NCI-H1417 (cell line): ENCODE measurements around the gene CAMK2D.

Experiments
- DNase-seq, 3 experiments: peaks; one replicate each; lab custom pipeline; 2025; lab: John Stamatoyannopoulos, UW

Gene CAMK2D

DNA sequence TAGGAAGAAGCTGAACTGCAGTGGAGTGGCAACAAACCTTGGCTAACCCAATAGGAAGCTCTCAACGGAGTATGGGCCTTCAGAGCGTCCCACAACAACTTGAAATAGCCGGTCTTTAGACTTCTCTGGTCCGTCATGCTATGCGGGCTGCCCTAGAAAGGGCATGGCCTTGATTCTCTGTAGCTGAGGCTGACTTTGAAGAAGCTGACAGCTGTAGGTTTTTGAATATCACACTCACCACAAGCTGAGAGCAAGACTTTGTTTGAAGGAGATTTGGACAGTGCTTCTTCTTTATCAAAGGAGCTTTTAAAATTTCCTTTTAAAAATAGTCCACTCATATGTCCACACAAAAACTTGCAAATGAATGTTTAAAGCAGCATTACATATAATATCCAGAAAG is 322.9 kb downstream of the CAMK2D start:
- DNase-seq: no peak

DNA sequence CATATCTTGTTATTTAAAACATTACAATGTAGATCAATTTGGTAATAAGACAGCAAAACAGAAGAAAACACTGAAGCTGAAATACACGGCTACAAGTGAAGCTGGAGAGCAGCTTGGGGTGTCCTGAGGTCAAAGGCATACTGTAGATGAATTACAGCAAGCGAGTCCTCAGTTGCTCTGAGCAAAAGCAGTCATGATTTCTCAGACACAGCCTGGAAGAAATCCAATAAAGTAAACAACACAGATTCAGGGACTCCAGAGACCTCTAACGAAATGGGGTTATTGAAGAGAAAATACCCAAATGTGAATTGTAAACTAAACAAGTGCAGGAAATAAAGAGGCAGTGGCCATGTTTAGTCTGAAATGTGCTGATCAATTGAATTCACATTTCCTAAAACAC is 324.4 kb downstream of the CAMK2D start:
- no peak for DNase-seq

DNA sequence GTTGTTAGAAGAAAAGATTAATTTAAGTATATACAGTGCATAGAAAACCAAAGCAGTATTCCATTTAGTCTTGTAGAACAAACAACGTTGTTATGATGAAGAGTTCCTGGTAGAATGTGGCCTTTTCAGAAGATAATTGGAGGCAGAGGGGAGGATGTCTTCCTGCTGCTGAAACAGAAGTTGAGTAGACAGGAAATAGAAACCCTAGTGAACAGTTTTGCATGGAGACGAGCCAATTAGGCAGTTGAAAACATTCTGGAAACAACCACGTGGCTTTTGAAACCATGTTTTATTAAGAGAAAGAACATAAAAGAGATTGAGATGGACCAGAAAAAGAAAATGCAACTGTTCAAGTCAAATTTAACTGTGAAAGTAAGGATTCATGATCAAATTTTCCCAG is 325.2 kb downstream of the CAMK2D start:
- DNase-seq: peak in 1 of 3 experiments; percentile 16

DNA sequence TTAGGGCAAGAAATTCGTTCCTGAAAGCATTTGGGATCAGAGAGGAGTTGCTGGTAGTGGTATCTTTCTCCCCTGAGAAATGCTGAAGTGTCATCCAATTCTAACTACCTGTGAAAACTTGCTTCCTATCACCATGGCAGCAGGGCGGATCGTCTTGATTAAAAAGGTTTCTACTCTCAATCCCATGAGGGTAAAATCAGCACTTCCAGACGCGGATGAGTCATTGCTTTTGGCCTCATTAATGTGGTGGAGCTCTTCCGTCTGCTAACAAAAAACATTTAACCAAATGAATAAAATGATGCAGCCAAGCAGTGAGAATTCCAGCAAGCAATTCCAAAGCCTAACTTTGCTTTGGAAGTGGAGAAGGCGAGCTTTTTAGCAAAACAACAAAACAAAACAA is 325.6 kb downstream of the CAMK2D start:
- peak in 2 of 3 experiments; percentile 16 to 73 for DNase-seq

DNA sequence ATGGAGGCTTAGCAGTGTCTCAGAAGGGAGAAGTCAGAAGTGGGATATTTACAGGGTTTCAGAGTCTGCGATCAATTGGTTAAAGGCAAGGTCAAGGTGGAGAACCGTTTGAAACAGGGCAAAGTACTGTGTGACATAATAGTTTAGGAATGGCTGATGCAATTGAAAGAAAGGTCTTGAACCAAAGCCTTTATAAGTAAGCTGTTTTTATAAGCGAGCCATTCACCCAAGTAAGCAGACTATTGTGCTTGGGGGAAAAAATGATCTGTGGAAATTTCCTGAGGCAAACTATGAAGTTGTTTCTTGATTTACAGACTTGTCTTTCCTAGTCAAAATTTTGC is 327.3 kb downstream of the CAMK2D start:
- no peak for DNase-seq

DNA sequence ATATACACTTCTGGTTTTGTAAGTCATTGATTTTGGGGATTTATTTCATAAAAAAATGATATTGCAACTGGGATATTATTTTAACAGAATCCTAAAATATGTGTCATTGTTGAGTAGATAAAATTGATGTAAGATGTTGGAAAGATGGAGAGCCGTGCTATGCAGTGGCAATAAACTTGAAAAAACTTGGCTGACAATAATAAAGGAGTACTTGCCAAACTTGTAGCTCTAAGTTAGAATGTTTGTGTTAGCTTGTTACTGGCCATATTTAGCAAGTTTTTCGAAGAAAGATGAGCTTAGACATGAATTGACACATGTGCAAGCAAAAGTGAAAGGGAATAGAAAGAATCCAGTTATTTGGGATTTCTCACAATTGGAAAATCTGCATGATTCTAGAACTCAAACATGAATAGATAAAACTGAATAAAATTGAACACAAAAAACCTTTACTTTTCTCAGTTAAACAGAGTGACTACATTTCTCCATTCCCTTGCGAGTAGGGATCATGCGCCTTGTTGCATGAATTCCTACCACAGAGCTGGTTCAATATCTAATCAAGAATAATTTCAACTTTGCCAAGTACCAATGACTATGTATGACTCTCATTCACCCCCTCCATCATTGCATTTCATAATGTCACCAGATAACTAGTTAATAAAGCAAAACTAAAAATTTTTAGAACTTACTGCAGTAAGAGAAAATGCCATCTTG is 327.8 kb downstream of the CAMK2D start:
- no peak for DNase-seq

DNA sequence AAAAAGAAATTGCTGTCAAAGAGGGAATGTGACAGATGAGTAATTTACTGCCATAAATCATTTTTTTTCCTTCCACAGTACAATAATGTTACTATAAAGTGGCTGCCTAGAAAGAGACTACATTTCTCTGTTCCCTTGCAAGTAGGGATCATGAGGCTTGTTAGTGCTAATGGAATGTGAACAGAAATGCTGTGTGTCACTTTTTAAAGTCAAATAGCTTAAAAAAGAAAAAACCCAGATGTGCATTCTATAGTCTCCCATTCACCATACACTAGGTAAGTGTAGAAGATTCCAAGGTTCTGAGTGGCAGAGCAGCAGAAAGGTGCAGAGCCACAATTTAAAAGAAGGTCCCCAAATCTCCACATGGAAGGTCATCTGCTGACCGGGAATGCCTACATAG is 328.4 kb downstream of the CAMK2D start:
- DNase-seq: no peak

DNA sequence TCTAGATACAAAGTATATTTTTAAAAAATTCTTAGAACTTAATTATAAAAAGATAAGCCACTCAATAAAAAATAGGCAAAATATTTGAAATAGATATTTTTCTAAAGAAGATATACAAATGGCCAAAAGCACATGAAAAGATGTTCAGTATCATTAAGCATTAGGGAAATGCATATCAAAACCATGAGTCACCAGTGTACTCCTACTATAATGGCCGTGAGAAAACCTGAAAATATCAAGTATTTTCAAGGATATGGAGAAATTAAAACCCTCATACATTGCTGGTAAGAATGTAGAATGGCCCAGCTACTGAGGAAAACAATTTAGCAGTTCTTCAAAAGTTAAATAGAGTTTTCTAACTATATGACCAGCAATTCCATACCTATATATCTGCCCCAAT is 337.9 kb downstream of the CAMK2D start:
- no peak for DNase-seq

DNA sequence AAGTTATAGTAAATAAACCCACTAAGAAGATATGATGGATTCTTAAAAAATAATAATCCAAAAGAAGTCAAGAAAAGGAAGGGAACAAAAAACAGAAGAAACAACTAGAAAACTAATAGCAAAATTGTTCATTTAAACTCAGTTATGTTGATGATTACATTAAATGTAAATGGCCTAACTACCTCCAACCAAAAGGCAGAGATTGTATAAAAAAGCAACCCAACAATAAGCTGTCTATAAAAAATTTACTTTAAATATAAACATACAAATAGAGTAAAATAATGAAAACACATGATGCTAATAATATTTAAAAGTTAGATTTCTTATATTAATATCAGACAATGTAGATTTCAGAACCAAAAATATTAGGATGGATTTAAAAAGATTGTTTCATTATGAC is 340.6 kb downstream of the CAMK2D start:
- no peak for DNase-seq

DNA sequence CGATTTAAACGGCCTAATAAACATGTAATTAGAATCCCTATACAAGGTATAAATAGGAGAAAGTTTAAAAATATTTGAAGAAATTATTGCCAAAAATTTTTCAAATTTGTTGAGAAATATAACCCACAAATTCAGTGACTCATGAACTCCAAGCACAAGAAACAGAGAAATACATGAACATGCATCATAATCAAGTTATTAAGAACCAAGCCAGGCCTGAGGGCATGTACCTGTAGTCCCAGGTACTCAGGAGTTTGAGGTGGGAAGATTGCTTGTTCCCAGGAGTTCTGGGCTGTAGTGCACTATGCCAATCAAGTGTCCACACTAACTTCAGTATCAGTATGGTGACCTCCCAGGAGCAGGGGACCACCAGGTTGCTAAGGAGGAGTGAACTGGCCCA is 341.9 kb downstream of the CAMK2D start:
- DNase-seq: no peak

DNA sequence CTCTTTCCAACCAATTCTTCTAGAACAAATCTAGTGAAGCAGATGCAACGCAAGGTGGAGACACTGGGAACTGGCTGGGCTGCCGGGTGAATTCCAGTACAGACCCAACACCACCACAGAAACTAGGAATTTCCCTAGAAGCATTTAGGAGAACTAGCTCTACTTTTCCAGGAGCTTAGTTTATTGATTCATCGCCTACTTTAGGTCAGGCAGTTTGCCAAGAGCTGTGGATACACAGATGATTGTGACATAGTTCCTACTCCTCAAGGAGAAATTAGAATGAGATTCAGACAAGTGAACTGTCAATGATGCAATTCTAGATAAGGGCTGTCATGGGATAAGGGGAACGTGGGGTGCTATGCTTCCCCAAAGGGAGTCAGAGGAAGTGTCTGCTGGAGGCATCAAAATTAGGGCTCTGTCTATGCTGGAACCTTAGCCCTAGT is 350.0 kb downstream of the CAMK2D start:
- no peak for DNase-seq

DNA sequence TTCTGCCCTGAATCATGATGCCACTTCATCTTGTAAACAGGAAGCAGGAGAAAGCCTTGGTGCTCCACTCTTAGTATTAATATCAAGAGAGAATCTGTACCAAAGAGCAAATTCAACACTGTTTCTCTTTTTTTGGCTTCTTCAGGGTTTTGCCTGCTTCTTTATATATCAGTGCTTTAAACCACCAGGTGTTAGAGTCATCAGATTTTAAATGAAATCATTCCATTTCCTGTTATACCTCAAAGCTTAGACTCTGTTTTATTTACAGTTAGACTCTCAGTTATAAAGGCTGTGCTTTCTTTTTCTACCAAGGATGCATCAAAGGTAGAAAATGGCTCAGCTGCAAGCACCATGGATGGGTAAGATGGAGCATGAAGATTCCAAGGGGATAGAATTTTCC is 350.9 kb downstream of the CAMK2D start:
- no peak for DNase-seq

DNA sequence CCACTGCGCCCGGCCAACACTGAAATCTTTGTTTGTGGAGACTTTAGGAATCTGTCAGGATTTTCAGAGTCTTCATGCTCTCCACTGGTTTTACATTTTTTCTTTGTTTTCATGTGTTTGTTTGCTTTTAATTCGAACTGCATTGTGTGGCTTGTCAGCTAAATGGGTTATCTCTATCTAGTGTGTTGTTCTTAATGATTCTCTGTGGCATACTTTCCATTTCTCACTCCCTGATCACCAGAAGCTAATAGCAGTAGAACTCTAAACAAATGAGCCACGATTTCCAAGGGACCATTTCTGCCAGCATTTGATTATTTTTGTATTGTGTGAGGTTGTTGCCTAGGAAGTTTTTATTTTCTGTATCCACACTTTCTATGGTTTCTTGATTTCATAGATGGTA is 352.4 kb downstream of the CAMK2D start:
- DNase-seq: no peak

DNA sequence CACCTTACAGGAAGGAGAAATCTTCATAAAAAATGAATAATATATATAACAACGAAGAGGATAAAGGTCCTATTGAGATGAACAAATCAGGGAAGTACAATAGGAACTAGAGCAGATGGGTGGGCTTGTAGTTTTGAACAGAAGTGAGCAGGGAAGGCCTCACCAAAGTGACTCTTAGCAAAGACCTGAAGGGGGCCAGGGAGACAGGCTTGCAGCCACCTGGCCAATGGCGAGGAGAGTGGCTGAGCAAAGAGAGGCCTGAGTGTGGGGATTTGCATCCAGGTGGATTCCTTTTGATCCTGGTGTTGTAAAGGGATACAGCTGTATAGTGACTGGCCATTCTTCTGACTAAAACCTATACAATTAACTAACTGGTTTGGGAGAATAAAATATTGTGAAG is 354.1 kb downstream of the CAMK2D start:
- DNase-seq: peak in 2 of 3 experiments; percentile 15 to 42

DNA sequence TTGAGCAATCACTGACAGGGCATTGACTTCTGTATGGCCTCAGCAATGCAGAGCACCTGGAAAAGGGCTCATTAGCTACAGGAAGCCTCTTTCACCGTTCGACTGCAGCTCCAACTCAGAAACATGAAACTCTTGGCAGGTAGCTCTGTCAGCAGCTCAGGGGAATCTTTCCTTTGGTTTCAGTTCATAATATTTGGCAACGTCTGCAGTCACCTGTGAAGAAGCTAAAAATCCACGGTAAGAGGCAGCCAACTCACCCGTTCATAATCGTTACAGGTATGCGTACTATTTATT is 354.9 kb downstream of the CAMK2D start:
- peak in 1 of 3 experiments; percentile 55 for DNase-seq

DNA sequence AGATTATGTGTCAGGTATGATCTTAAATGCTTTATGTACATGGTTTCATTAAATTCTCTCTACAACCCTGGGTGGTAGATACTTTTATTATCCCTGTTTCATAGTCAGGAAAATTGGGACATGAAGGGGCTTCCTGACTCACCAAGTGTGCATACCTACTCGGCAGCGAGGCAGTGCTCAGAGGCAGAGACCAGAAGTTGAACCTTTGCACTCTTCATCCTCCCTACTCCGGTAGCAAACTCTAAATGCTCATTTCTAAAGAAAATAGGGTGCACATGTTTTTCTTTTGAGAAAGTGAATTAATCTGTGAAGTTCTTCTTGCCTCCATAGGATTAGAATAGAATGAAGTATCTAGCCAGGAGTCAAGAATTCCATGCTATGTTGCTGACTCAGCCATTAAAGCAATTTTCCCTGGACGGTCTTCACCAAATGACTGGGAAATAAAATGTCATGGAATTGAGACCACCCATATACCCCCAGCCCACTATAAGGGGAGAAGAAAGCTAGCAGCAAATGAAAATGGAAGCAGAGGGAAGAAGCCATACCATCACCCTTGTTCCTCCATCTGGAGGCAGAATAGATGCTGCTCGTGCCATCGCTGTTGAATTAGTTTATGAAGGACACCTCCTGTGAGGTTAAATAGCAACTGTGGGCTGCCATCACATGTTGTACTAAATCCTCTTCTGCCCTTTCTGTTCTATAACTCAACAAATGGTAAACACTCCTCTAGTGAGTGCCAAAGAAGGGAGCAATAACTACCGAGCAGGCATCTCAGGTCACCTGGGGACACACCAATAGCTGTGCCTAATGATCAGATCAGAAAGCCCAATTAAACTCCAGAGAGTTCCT is 355.4 kb downstream of the CAMK2D start:
- peak in 1 of 3 experiments; percentile 23 for DNase-seq

DNA sequence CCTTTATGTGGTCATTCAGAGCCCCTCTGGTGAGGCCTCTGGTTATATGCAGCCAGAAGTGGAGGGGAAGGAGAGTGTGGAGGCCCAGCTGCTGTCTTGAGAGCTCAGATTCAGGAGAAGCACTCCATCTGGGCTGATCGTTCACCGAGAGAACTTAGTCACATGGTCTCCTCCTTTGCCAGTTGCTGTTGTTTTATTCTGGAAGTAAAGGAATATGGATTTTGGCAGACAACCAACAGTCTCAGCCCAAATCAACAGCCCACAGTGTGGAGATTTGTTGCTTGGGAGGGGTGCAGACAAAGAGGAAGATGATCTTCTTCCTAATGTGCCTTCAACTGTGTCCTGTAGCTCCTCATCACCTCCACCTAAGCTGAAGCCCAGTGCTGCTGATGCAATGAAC is 356.7 kb downstream of the CAMK2D start:
- DNase-seq: no peak

DNA sequence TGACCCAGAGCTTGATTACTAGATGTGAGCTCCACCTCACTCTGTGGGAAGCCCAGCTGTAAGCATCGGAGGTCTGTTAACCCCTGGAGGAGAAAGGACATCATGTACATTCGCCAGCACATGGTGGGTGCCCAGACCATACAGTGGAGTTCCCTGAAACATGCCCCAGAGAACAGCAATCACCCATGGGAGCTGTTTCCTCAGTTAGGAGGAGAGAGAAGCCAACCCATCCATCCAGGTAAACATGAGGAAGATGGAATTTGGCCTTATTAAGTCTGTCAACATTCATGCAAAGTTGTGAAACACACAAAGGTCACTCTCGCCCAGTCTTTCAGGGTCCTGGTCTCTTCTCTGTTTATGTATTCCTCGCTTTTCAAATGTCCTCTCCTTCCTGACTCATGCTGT is 357.4 kb downstream of the CAMK2D start:
- DNase-seq: no peak
